ENCODE measurements around the gene SKA1. TPM values are rescaled to one million over a fixed set of nuclear protein-coding genes. Genes with fewer than 3 reads are reported as not detected.
A peak's percentile ranks its signal among the peaks of the same experiment; 100 is the strongest.
"Not testable (repeated sequence)": the region's sequence is repeated elsewhere in the genome, so short reads cannot be mapped to it uniquely, and the experiment has no call there.

Gene SKA1
- polyA plus RNA-seq, 3 donors: 6.8 to 7.1 (median 7.0) TPM

GRCh38 chr18:50427896-50428295, 53.0 kb downstream of the SKA1 start:
- no peak for DNase-seq

GRCh38 chr18:50428531-50429206, 53.8 kb downstream of the SKA1 start:
- DNase-seq: no peak

- peak; percentile 20 for DNase-seq
These were observed 54.5 kb downstream of the SKA1 start for GRCh38 chr18:50429207-50429948.

- no peak for DNase-seq
These were observed 58.1 kb downstream of the SKA1 start for GRCh38 chr18:50432915-50433314.

- DNase-seq: not testable (repeated sequence)
These were observed 61.9 kb downstream of the SKA1 start for GRCh38 chr18:50436742-50437141.

- DNase-seq: no peak
These were observed 64.7 kb downstream of the SKA1 start for GRCh38 chr18:50439460-50440015.

- no peak for DNase-seq
These were observed 66.2 kb downstream of the SKA1 start for GRCh38 chr18:50441016-50441415.

- DNase-seq: no peak
These were observed 66.7 kb downstream of the SKA1 start for GRCh38 chr18:50441501-50441900.

Other genes with a start within 250 kb of the SKA1 start
- 10 to 100 TPM; 29.0 to 34.5 (median 29.5) TPM for gene MYO5B, start 179.9 kb upstream of the SKA1 start, polyA plus RNA-seq (ENCODE audit: insufficient read length in 3 of 3)
- 1 to 10 TPM; 3.8 to 5.8 (median 4.1) TPM for gene CFAP53, start 108.6 kb upstream of the SKA1 start, polyA plus RNA-seq (ENCODE audit: insufficient read length in 3 of 3)
- 10 to 100 TPM; 74.6 to 89.7 (median 78.8) TPM for gene MBD1, start 93.5 kb upstream of the SKA1 start, polyA plus RNA-seq (ENCODE audit: insufficient read length in 3 of 3)
- 10 to 100 TPM; 85.5 to 96.0 (median 91.6) TPM for gene CXXC1, start 87.4 kb upstream of the SKA1 start, polyA plus RNA-seq (ENCODE audit: insufficient read length in 3 of 3)
- gene MAPK4, start 185.0 kb downstream of the SKA1 start, polyA plus RNA-seq (ENCODE audit: insufficient read length in 3 of 3): 1 to 10 TPM; 8.8 to 9.8 (median 9.6) TPM

Measured in renal pelvis (tissue), 4 donors.